HT-29 (cell line): ENCODE data around the gene NSMF. TPM values are rescaled to one million over a fixed set of nuclear protein-coding genes. Genes with fewer than 3 reads are reported as not detected.
"Not testable (repeated sequence)": the region's sequence is repeated elsewhere in the genome, so short reads cannot be mapped to it uniquely, and the experiment has no call there.

ENCODE experiments used
- DNase-seq: peaks from one replicate; pipeline ENCODE4 v3.0.0-alpha.2; 2015; ENCODE audit warnings: low spot score
- total RNA-seq: library from RNA; depleted of rRNA; stranded (reverse); fragments of >200 nt; shearing (Covaris generic); gene quantifications from 2 replicates; pipeline ENCODE4 v1.2.3, GENCODE V29; 2014

Gene NSMF
- total RNA-seq, 1 experiment from 2014 or later: 74.4 TPM

- DNase-seq: no peak
Measured at GRCh38 chr9:137477778-137478612, 18.9 kb upstream of the NSMF start.

GRCh38 chr9:137476856-137477255, 17.7 kb upstream of the NSMF start:
- no peak for DNase-seq

- no peak for DNase-seq
Measured at GRCh38 chr9:137475666-137476065, 16.5 kb upstream of the NSMF start.

GRCh38 chr9:137474271-137474670, 15.1 kb upstream of the NSMF start:
- DNase-seq: no peak

- DNase-seq: no peak
Measured at GRCh38 chr9:137470785-137471184, 11.7 kb upstream of the NSMF start.

- DNase-seq: no peak
Measured at GRCh38 chr9:137467896-137468295, 8.8 kb upstream of the NSMF start.

- DNase-seq: no peak
Measured at GRCh38 chr9:137467161-137467581, 8.0 kb upstream of the NSMF start.

- not testable (repeated sequence) for DNase-seq
Measured at GRCh38 chr9:137466389-137467085, 7.4 kb upstream of the NSMF start.

- DNase-seq: no peak
Measured at GRCh38 chr9:137465720-137466388, 6.7 kb upstream of the NSMF start.

- DNase-seq: no peak
Measured at GRCh38 chr9:137465000-137465719, 6.0 kb upstream of the NSMF start.

- no peak for DNase-seq
Measured at GRCh38 chr9:137464291-137464999, 5.3 kb upstream of the NSMF start.

GRCh38 chr9:137463931-137464290, 4.8 kb upstream of the NSMF start:
- no peak for DNase-seq

GRCh38 chr9:137462986-137463930, 4.1 kb upstream of the NSMF start:
- DNase-seq: no peak

- no peak for DNase-seq
Measured at GRCh38 chr9:137462396-137462985, 3.4 kb upstream of the NSMF start.

- no peak for DNase-seq
Measured at GRCh38 chr9:137461663-137462395, 2.7 kb upstream of the NSMF start.

GRCh38 chr9:137461316-137461662, 2.2 kb upstream of the NSMF start:
- DNase-seq: no peak

- no peak for DNase-seq
Measured at GRCh38 chr9:137460363-137461315, 1.5 kb upstream of the NSMF start.
